Stimulated activated CD4-positive, alpha-beta T cell treated with anti-CD3 and anti-CD28 coated beads, TNF-alpha, amount 100 ng/mL, for 48 hours (primary cell): Measurements from ENCODE around the gene ST3GAL3.

ENCODE experiments used
- DNase-seq, 3 donors: peaks; one replicate each; pipeline ENCODE4 v3.0.0-alpha.2; 2020; ENCODE audit warnings: low read depth in 3 of 3

ST3GAL3 gene

GRCh38 chr1:43707190-43708001, at the start of gene ST3GAL3:
ST3GAL3 (plus strand) TSS chr1:43707536; CDS start chr1:43736263, 28,727 bp downstream.
- peak; percentile 86 to 92 (median 90) for DNase-seq

- DNase-seq = no peak
Measured at GRCh38 chr1:43659212-43660166, 47.8 kb upstream of the ST3GAL3 start.

- no peak for DNase-seq
Measured at GRCh38 chr1:43660355-43660754, 47.0 kb upstream of the ST3GAL3 start.

GRCh38 chr1:43664369-43664768, 43.0 kb upstream of the ST3GAL3 start:
- DNase-seq = no peak

- no peak for DNase-seq
Measured at GRCh38 chr1:43666608-43667007, 40.7 kb upstream of the ST3GAL3 start.

GRCh38 chr1:43668956-43669355, 38.4 kb upstream of the ST3GAL3 start:
- DNase-seq = no peak

GRCh38 chr1:43669878-43670277, 37.5 kb upstream of the ST3GAL3 start:
- no peak for DNase-seq

- DNase-seq = no peak
Measured at GRCh38 chr1:43671193-43671592, 36.1 kb upstream of the ST3GAL3 start.

- DNase-seq = no peak
Measured at GRCh38 chr1:43671626-43672330, 35.6 kb upstream of the ST3GAL3 start.

- DNase-seq = no peak
Measured at GRCh38 chr1:43673261-43673660, 34.1 kb upstream of the ST3GAL3 start.

- no peak for DNase-seq
Measured at GRCh38 chr1:43678940-43679339, 28.4 kb upstream of the ST3GAL3 start.

GRCh38 chr1:43683560-43683959, 23.8 kb upstream of the ST3GAL3 start:
- no peak for DNase-seq

- no peak for DNase-seq
Measured at GRCh38 chr1:43686801-43687200, 20.5 kb upstream of the ST3GAL3 start.

- DNase-seq = no peak
Measured at GRCh38 chr1:43687301-43688108, 19.8 kb upstream of the ST3GAL3 start.

GRCh38 chr1:43688109-43688387, 19.3 kb upstream of the ST3GAL3 start:
- DNase-seq = no peak

GRCh38 chr1:43688594-43689000, 18.7 kb upstream of the ST3GAL3 start:
- DNase-seq = no peak

- DNase-seq = no peak
Measured at GRCh38 chr1:43689289-43689688, 18.0 kb upstream of the ST3GAL3 start.

- no peak for DNase-seq
Measured at GRCh38 chr1:43691871-43692815, 15.2 kb upstream of the ST3GAL3 start.

- DNase-seq = no peak
Measured at GRCh38 chr1:43693371-43693770, 14.0 kb upstream of the ST3GAL3 start.

- no peak for DNase-seq
Measured at GRCh38 chr1:43699281-43699680, 8.1 kb upstream of the ST3GAL3 start.
